ENCODE measurements around the gene DIAPH3.

GRCh38 chr13:59641261-59641660 is 522.5 kb downstream of the DIAPH3 start:
- no peak for TF ChIP-seq CTCF (IDR thresholded peaks at IDR 0.05)
- TF ChIP-seq POLR2A (IDR thresholded peaks at IDR 0.05): no peak
